Pancreas (tissue), 10 donors: ENCODE data around the gene PEAK1. TPM values are rescaled to one million over a fixed set of nuclear protein-coding genes. Genes with fewer than 3 reads are reported as not detected.

Source experiments
- ATAC-seq, 4 donors: fragments of 200-7000 bp; cut with Tn5 transposase; one replicate each; pipeline versions ENCODE4 v1.8.0 to v1.9.1; 2020; ENCODE audit warnings: mild to moderate bottlenecking in 4 of 4, moderate library complexity in 4 of 4
- DNase-seq, 6 donors: peaks; one replicate each; pipeline ENCODE4 v3.0.0-alpha.2; 2020
- FAIRE-seq: peaks from 2 replicates; lab custom pipeline; 2012; peaks lifted over from hg19 to GRCh38; lab: Jason Lieb, UNC
- H3K27ac ChIP-seq, 4 donors: fragments of 200-600 bp; sonication (generic); 1 replicate in 3 of 4; 2 replicates in 1 of 4; pipeline versions ENCODE4 v1.5.0 to v1.8.0; 2020
- H3K27me3 ChIP-seq, 4 donors: fragments of 200-600 bp; one replicate each; pipeline ENCODE4 v1.8.0; 2021
- H3K36me3 ChIP-seq, 3 donors: fragments of 200-600 bp; sonication (generic) in 1 of 3; one replicate each; pipeline versions ENCODE4 v1.5.0 to v1.8.0; 2020 to 2021
- H3K4me1 ChIP-seq, 3 donors: fragments of 200-600 bp; one replicate each; pipeline ENCODE4 v1.8.0; 2021
- H3K4me3 ChIP-seq, 4 donors: fragments of 200-600 bp; sonication (generic) in 2 of 4; one replicate each; pipeline versions ENCODE4 v1.5.0 to v1.8.0; 2020 to 2021
- H3K9me3 ChIP-seq, 4 donors: fragments of 200-600 bp; one replicate each; pipeline ENCODE4 v1.8.0; 2021
- CTCF ChIP-seq, 4 donors: fragments of 200-600 bp; sonication (generic) in 3 of 4; IDR thresholded peaks; one replicate each; pipeline versions ENCODE4 v1.5.0 to v1.8.0; 2021; ENCODE audit warnings: antibody characterized with exemption in 4 of 4
- WGBS, 2 donors: extraction: QIAGEN DNeasy Blood & Tissue Kit; methylation state at CpG; one replicate each; pipeline ENCODE4 v1.1.7; 2013; 5-methylcytosine and 5-hydroxymethylcytosine counted together
- intact Hi-C, 3 donors: fragments of 100-400 bp; cut with DNase I; formaldehyde crosslinking; loops; one replicate each; pipeline versions ENCODE4 v1.11.1 to v1.14.2; 2022
- polyA plus RNA-seq, 2 donors: library from polyadenylated mRNA; stranded (reverse); fragments of 200-250 nt; gene quantifications; one replicate each; pipeline ENCODE4 v1.2.3, GENCODE V29; 2013
- total RNA-seq, 6 donors: library from RNA; stranded (reverse); fragmentation: NEBNext Ultra II Directional in 4 of 6; extraction: Animal tissue kit (Norgen Biotek cat#: 25700) in 4 of 6; gene quantifications; one replicate each; pipeline versions ENCODE4 v1.2.1 to v1.2.4, GENCODE V29; 2021 to 2023
- donor health status: healthy with polysubstance abuse.
- donor health status: DM: no; HTN: no; CAD: no; lungs with moderate emphysema.
- donor health status: DM: no; HTN: no; CAD: no.
- donor health status: control.
- donor health status: control.
- donor health status: Bipolar disorder and iron deficiency.
- donor health status: DM: yes; HTN: yes; CAD: no.
- donor health status: DM: no; HTN: no; CAD: no.
- donor health status: DM: no; HTN: no; CAD: no.
- donor health status: DM: yes; HTN: yes; CAD: no.

Gene PEAK1
- total and polyA plus RNA-seq, 8 donors: 1.8 to 27.6 (median 12.1) TPM

- TF ChIP-seq CTCF (IDR thresholded peaks at IDR 0.05): no peak
- FAIRE-seq (no peak), ATAC-seq (no peak), DNase-seq (no peak)
- H3K27ac ChIP-seq: no peak overlapping the region
- H3K9me3 ChIP-seq: no peaks in the 10 kb centered on the region
- 53 to 66% methylated on average over 1 of the region's 1 CpG for WGBS, 2 donors
- H3K27me3 ChIP-seq: no peaks in the 10 kb centered on the region
- H3K4me1 ChIP-seq: peaks cover 0 to 15% (median 11%) of the 10 kb centered on the region in 3 donors
- no peak overlapping the region for H3K4me3 ChIP-seq
- intact Hi-C loops: no loop called here
- H3K36me3 ChIP-seq: no peaks in the 10 kb centered on the region
These were observed 90.7 kb downstream of the PEAK1 start for GRCh38 chr15:77329202-77329601.

GRCh38 chr15:77327844-77328529 lies 91.9 kb downstream of the PEAK1 start:
- H3K4me1 ChIP-seq: peaks cover 0 to 15% (median 11%) of the 10 kb centered on the region in 3 donors
- 89 to 91% methylated on average over 3 of the region's 3 CpGs for WGBS, 2 donors
- no peaks in the 10 kb centered on the region for H3K36me3 ChIP-seq
- H3K27ac ChIP-seq: no peak overlapping the region
- no peaks in the 10 kb centered on the region for H3K9me3 ChIP-seq
- FAIRE-seq: no peak
- no peaks in the 10 kb centered on the region for H3K27me3 ChIP-seq
- intact Hi-C loops: no loop called here
- H3K4me3 ChIP-seq: no peak overlapping the region
- TF ChIP-seq CTCF (IDR thresholded peaks at IDR 0.05): no peak
- ATAC-seq: no peak
- no peak for DNase-seq

- no peak overlapping the region for H3K27ac ChIP-seq
- 28 to 32% methylated on average over 2 of the region's 2 CpGs for WGBS, 2 donors
- no peak for DNase-seq
- intact Hi-C loops: no loop called here
- TF ChIP-seq CTCF (IDR thresholded peaks at IDR 0.05): no peak
- no peaks in the 10 kb centered on the region for H3K9me3 ChIP-seq
- no peaks in the 10 kb centered on the region for H3K36me3 ChIP-seq
- H3K4me3 ChIP-seq: no peak overlapping the region
- peaks cover 0 to 15% (median 11%) of the 10 kb centered on the region in 3 donors for H3K4me1 ChIP-seq
- no peaks in the 10 kb centered on the region for H3K27me3 ChIP-seq
- peak; percentile 31 to 67 (median 45) for ATAC-seq
- no peak for FAIRE-seq
These were observed 92.7 kb downstream of the PEAK1 start for GRCh38 chr15:77327168-77327567.

GRCh38 chr15:77326366-77326765 lies 93.5 kb downstream of the PEAK1 start:
- no peaks in the 10 kb centered on the region for H3K27me3 ChIP-seq
- FAIRE-seq (peak; percentile 34), ATAC-seq (no peak), DNase-seq (no peak)
- no peak overlapping the region for H3K27ac ChIP-seq
- no peaks in the 10 kb centered on the region for H3K9me3 ChIP-seq
- intact Hi-C loops: no loop called here
- TF ChIP-seq CTCF (IDR thresholded peaks at IDR 0.05): no peak
- H3K4me1 ChIP-seq: peaks cover 0 to 15% (median 11%) of the 10 kb centered on the region in 3 donors
- H3K4me3 ChIP-seq: no peak overlapping the region
- WGBS, 2 donors: 94 to 96% methylated on average over 2 of the region's 2 CpGs
- no peaks in the 10 kb centered on the region for H3K36me3 ChIP-seq

- DNase-seq (no peak), ATAC-seq (no peak), FAIRE-seq (no peak)
- 62 to 76% methylated on average over 1 of the region's 1 CpG for WGBS, 2 donors
- intact Hi-C loops: no loop called here
- no peaks in the 10 kb centered on the region for H3K36me3 ChIP-seq
- no peak overlapping the region for H3K27ac ChIP-seq
- H3K4me1 ChIP-seq: no peaks in the 10 kb centered on the region
- no peaks in the 10 kb centered on the region for H3K9me3 ChIP-seq
- no peak for TF ChIP-seq CTCF (IDR thresholded peaks at IDR 0.05)
- no peak overlapping the region for H3K4me3 ChIP-seq
- H3K27me3 ChIP-seq: no peaks in the 10 kb centered on the region
These were observed 107.4 kb downstream of the PEAK1 start for GRCh38 chr15:77312523-77312922.
